ENCODE data around the gene TMEM18.

Gene TMEM18

DNA sequence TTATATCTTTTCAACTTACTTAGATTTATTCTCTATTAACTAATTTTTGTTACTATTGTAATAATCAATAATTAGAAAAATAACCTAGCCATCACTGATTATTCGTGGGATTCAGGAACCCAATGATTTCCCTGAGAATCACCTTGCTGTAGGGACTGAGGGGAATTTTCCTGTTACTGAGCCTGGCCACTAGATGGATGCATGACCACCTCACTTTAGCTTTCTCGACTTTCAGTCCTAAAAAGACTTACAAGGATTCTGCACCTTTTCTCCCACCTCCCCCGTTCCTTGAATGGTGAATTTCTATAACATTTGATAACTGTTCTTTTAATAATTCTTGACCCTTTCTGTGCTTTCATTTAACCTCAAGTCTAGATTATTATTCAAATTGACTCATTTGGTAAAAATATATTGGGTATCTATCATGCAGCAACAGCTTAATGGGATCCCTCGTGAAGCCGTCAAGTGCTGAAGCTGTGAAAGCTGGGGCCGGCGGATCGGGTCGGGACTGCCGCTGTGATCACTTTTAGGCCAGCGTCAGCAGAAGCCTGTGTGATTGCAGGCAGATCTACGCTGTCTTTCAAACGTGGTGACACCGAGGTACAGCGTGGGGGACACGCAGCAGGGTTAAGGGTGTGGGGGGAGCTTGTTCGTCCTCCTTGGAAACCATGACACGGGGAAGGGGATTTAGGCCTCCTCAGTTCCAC lies 38.8 kb upstream of the TMEM18 start:
- TF ChIP-seq TCF12 (IDR thresholded peaks at IDR 0.05; ENCODE audit: low read depth) (no peak), TAF1 (IDR thresholded peaks at IDR 0.05; ENCODE audit: low read depth) (no peak), EP300 (IDR thresholded peaks at IDR 0.05; ENCODE audit: borderline replicate concordance) (no peak), EGR1 (IDR thresholded peaks at IDR 0.05) (no peak), FOXM1 (IDR thresholded peaks at IDR 0.05; ENCODE audit: borderline replicate concordance, low read depth) (no peak), RAD21 (IDR thresholded peaks at IDR 0.05; ENCODE audit: low read depth) (no peak), TEAD4 (IDR thresholded peaks at IDR 0.05) (no peak), CEBPB (IDR thresholded peaks at IDR 0.05) (no peak), NFIC (IDR thresholded peaks at IDR 0.05) (no peak), ZBTB7A (IDR thresholded peaks at IDR 0.05; ENCODE audit: low read depth) (no peak), CREB1 (IDR thresholded peaks at IDR 0.05; ENCODE audit: low read depth) (no peak), YY1 (IDR thresholded peaks at IDR 0.05; ENCODE audit: low read depth) (no peak), USF1 (IDR thresholded peaks at IDR 0.05) (no peak)
- TF ChIP-seq, protein P1, sequence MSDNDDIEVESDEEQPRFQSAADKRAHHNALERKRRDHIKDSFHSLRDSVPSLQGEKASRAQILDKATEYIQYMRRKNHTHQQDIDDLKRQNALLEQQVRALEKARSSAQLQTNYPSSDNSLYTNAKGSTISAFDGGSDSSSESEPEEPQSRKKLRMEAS (IDR thresholded peaks at IDR 0.05): no peak
- TF ChIP-seq, protein P2, sequence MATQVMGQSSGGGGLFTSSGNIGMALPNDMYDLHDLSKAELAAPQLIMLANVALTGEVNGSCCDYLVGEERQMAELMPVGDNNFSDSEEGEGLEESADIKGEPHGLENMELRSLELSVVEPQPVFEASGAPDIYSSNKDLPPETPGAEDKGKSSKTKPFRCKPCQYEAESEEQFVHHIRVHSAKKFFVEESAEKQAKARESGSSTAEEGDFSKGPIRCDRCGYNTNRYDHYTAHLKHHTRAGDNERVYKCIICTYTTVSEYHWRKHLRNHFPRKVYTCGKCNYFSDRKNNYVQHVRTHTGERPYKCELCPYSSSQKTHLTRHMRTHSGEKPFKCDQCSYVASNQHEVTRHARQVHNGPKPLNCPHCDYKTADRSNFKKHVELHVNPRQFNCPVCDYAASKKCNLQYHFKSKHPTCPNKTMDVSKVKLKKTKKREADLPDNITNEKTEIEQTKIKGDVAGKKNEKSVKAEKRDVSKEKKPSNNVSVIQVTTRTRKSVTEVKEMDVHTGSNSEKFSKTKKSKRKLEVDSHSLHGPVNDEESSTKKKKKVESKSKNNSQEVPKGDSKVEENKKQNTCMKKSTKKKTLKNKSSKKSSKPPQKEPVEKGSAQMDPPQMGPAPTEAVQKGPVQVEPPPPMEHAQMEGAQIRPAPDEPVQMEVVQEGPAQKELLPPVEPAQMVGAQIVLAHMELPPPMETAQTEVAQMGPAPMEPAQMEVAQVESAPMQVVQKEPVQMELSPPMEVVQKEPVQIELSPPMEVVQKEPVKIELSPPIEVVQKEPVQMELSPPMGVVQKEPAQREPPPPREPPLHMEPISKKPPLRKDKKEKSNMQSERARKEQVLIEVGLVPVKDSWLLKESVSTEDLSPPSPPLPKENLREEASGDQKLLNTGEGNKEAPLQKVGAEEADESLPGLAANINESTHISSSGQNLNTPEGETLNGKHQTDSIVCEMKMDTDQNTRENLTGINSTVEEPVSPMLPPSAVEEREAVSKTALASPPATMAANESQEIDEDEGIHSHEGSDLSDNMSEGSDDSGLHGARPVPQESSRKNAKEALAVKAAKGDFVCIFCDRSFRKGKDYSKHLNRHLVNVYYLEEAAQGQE (IDR thresholded peaks at IDR 0.05; ENCODE audit: low read depth): no peak

- TF ChIP-seq EP300 (IDR thresholded peaks at IDR 0.05; ENCODE audit: borderline replicate concordance) (no peak), FOXM1 (IDR thresholded peaks at IDR 0.05; ENCODE audit: borderline replicate concordance, low read depth) (no peak), TAF1 (IDR thresholded peaks at IDR 0.05; ENCODE audit: low read depth) (no peak), EGR1 (IDR thresholded peaks at IDR 0.05) (no peak), NFIC (IDR thresholded peaks at IDR 0.05) (no peak), TCF12 (IDR thresholded peaks at IDR 0.05; ENCODE audit: low read depth) (no peak), CREB1 (IDR thresholded peaks at IDR 0.05; ENCODE audit: low read depth) (no peak), USF1 (IDR thresholded peaks at IDR 0.05) (no peak), RAD21 (IDR thresholded peaks at IDR 0.05; ENCODE audit: low read depth) (no peak), TEAD4 (IDR thresholded peaks at IDR 0.05) (no peak), YY1 (IDR thresholded peaks at IDR 0.05; ENCODE audit: low read depth) (no peak), ZBTB7A (IDR thresholded peaks at IDR 0.05; ENCODE audit: low read depth) (no peak)
- TF ChIP-seq, protein P1 (IDR thresholded peaks at IDR 0.05): no peak
Observed at GRCh38 chr2:715038-715437, 37.8 kb upstream of the TMEM18 start.

DNA sequence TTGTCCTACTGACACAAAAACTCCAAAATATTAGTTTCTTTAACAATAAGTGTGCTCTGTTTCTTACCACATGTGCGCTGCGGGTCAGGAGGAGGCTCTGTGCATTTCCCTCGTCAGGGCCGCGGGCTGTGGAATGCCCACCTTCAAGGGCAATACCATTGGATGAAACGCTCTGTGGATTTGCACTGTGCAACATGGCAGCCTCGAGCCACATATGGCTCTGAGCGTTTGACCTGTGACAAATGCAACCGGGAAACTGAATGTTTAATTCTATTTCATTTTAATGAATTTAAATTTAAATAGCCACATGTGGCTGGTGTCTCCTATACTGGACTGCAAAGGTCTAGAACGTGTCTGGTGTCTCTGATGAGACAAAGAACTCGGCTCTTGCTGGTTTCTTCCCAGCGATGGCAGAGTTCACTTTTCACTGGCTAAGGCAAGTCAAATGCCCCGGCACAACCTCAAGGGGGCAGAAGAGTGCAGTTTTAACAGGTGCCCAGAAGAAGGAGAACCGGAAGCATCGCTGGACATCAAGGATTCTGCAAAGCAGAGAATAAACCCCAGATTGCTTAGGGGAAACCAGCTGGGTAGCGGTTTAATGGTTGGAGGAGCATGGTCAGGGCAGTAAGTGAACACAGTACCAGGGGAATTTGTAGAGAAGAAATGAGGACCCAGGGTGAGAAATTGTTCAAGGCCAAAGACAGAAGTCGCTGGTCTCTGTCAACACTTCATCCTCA lies 37.0 kb upstream of the TMEM18 start:
- TF ChIP-seq CREB1 (IDR thresholded peaks at IDR 0.05; ENCODE audit: low read depth): no peak
- no peak for TF ChIP-seq EP300 (IDR thresholded peaks at IDR 0.05; ENCODE audit: borderline replicate concordance)
- peak; percentile 62 for TF ChIP-seq RAD21 (IDR thresholded peaks at IDR 0.05; ENCODE audit: low read depth)

DNA sequence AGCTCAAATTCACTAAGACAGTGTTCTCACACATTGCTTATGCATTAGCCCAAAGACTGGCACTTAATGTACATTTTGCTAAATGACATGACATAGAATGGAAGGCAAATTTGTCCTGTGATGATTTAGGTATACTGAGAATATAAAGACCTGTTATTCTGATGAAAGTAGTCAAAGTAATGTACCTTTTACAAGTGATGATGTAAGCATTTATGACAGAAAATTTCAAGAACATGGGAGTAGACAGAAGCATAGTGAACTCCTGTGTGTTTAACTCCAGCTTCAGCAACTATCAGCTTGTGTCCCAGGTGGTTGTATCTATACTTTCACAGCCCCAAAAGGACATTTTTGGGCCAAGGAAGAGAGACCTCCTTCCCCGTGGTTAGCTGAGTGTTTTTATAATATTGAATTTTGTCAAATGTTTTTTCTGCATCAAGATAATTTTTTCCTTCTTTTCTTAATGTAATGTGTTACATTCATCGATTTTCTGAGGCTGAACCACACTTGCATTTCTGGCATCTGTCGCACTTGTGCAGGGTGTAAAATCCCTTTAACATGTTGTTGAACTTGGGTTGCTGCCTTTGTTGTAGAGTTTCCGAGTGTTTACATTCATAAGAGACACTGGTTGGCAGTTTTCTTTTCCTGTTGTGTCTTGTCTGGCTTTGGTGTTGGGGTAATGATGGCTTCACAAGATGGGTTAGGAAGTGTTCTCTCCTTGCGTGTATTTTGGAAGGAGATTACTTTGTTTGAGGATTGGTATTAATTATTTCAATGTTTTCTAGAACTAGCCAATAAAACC lies 33.9 kb upstream of the TMEM18 start:
- TF ChIP-seq YY1 (IDR thresholded peaks at IDR 0.05; ENCODE audit: low read depth) (no peak), USF1 (IDR thresholded peaks at IDR 0.05) (no peak), TAF1 (IDR thresholded peaks at IDR 0.05; ENCODE audit: low read depth) (no peak), RAD21 (IDR thresholded peaks at IDR 0.05; ENCODE audit: low read depth) (no peak), NFIC (IDR thresholded peaks at IDR 0.05) (no peak), TCF12 (IDR thresholded peaks at IDR 0.05; ENCODE audit: low read depth) (no peak), FOXM1 (IDR thresholded peaks at IDR 0.05; ENCODE audit: borderline replicate concordance, low read depth) (no peak), ZBTB7A (IDR thresholded peaks at IDR 0.05; ENCODE audit: low read depth) (no peak), EP300 (IDR thresholded peaks at IDR 0.05; ENCODE audit: borderline replicate concordance) (no peak), CREB1 (IDR thresholded peaks at IDR 0.05; ENCODE audit: low read depth) (no peak), TEAD4 (IDR thresholded peaks at IDR 0.05) (no peak), CEBPB (IDR thresholded peaks at IDR 0.05) (no peak)

- TF ChIP-seq CEBPB (IDR thresholded peaks at IDR 0.05) (no peak), NFIC (IDR thresholded peaks at IDR 0.05) (no peak), YY1 (IDR thresholded peaks at IDR 0.05; ENCODE audit: low read depth) (no peak), FOXM1 (IDR thresholded peaks at IDR 0.05; ENCODE audit: borderline replicate concordance, low read depth) (no peak), ZBTB7A (IDR thresholded peaks at IDR 0.05; ENCODE audit: low read depth) (no peak), USF1 (IDR thresholded peaks at IDR 0.05) (no peak), EGR1 (IDR thresholded peaks at IDR 0.05) (no peak)
- TF ChIP-seq, protein P2 (IDR thresholded peaks at IDR 0.05; ENCODE audit: low read depth): no peak
Observed at GRCh38 chr2:709138-709765, 32.0 kb upstream of the TMEM18 start.

Data from Ishikawa (cell line).